ENCODE measurements around the gene DLG2.

- no peak for TF ChIP-seq CTCF (IDR thresholded peaks at IDR 0.05; ENCODE audit: insufficient read depth, low read length)
- TF ChIP-seq POLR2AphosphoS5 (IDR thresholded peaks at IDR 0.05; ENCODE audit: low read depth), result no peak
These were observed 1412.6 kb downstream of the DLG2 start for GRCh38 chr11:84214557-84214956.
